Mesendoderm (in vitro differentiated cells): Measurements from ENCODE around the gene NPHS1.

Experiments
- DNase-seq: peaks from one replicate; pipeline ENCODE4 v3.0.0; 2013
- H2AK5ac ChIP-seq: 2 replicates; pipeline ENCODE4 v1.6.1; 2013; ENCODE audit warnings: low read length, inconsistent platforms
- H2BK120ac ChIP-seq: 2 replicates; pipeline ENCODE4 v1.6.1; 2013; ENCODE audit warnings: low read depth, mild to moderate bottlenecking, low read length, moderate library complexity, mixed read lengths
- H2BK15ac ChIP-seq: replicated peaks from 2 replicates; pipeline ENCODE4 v1.6.1; 2013; ENCODE audit warnings: low read depth, mild to moderate bottlenecking, moderate library complexity
- H2BK5ac ChIP-seq: 2 replicates; pipeline ENCODE4 v1.6.1; 2013; ENCODE audit warnings: low read length, inconsistent platforms
- H3K18ac ChIP-seq: 2 replicates; pipeline ENCODE4 v1.6.1; 2013; ENCODE audit warnings: mild to moderate bottlenecking, low read length, mixed read lengths
- H3K23ac ChIP-seq: one replicate; pipeline ENCODE4 v1.6.1; 2013; ENCODE audit warnings: low read length
- H3K27ac ChIP-seq: 2 replicates; pipeline ENCODE4 v1.5.1; 2013; ENCODE audit warnings: low read depth, mild to moderate bottlenecking, inconsistent platforms, low read length, moderate library complexity
- H3K27me3 ChIP-seq: 2 replicates; pipeline ENCODE4 v1.6.1; 2013; ENCODE audit warnings: low read length, control low read depth, mild to moderate bottlenecking, inconsistent platforms; ENCODE audit not compliant: insufficient read depth, poor library complexity
- H3K36me3 ChIP-seq: 2 replicates; pipeline ENCODE4 v1.6.1; 2013; ENCODE audit warnings: low read length, inconsistent platforms; ENCODE audit not compliant: control insufficient read depth, insufficient read depth
- H3K4ac ChIP-seq: one replicate; pipeline ENCODE4 v1.6.1; 2013; ENCODE audit warnings: low read depth, mild to moderate bottlenecking, low read length, moderate library complexity
- H3K4me1 ChIP-seq: 2 replicates; pipeline ENCODE4 v1.6.1; 2013; ENCODE audit warnings: low read depth, low read length, inconsistent platforms; ENCODE audit not compliant: control insufficient read depth
- H3K4me2 ChIP-seq: 2 replicates; pipeline ENCODE4 v1.6.1; 2013; ENCODE audit warnings: low read length
- H3K4me3 ChIP-seq: 2 replicates; pipeline ENCODE4 v1.5.1; 2013; ENCODE audit warnings: mild to moderate bottlenecking, low read length
- H3K56ac ChIP-seq: one replicate; pipeline ENCODE4 v1.6.1; 2013; ENCODE audit warnings: low read length
- H3K79me1 ChIP-seq: 2 replicates; pipeline ENCODE4 v1.6.1; 2013; ENCODE audit warnings: low read length, inconsistent platforms
- H3K79me2 ChIP-seq: 2 replicates; pipeline ENCODE4 v1.6.1; 2013; ENCODE audit warnings: mild to moderate bottlenecking, low read length; ENCODE audit not compliant: control insufficient read depth, insufficient read depth
- H3K9ac ChIP-seq: 2 replicates; pipeline ENCODE4 v1.6.1; 2013; ENCODE audit warnings: low read length, inconsistent platforms
- H4K5ac ChIP-seq: one replicate; pipeline ENCODE4 v1.6.1; 2013; ENCODE audit warnings: low read length
- H4K8ac ChIP-seq: one replicate; pipeline ENCODE4 v1.6.1; 2013; ENCODE audit warnings: low read depth, mild to moderate bottlenecking, control low read depth, low read length, moderate library complexity
- WGBS: extraction: QIAGEN DNeasy Blood & Tissue Kit; methylation state at CpG from one replicate; pipeline ENCODE4 v1.1.7; 2013; ENCODE audit warnings: low lambda C conversion rate, missing lambda C conversion rate; ENCODE audit not compliant: insufficient coverage; ENCODE audit errors: extremely low coverage; 5-methylcytosine and 5-hydroxymethylcytosine counted together

NPHS1 gene

DNA sequence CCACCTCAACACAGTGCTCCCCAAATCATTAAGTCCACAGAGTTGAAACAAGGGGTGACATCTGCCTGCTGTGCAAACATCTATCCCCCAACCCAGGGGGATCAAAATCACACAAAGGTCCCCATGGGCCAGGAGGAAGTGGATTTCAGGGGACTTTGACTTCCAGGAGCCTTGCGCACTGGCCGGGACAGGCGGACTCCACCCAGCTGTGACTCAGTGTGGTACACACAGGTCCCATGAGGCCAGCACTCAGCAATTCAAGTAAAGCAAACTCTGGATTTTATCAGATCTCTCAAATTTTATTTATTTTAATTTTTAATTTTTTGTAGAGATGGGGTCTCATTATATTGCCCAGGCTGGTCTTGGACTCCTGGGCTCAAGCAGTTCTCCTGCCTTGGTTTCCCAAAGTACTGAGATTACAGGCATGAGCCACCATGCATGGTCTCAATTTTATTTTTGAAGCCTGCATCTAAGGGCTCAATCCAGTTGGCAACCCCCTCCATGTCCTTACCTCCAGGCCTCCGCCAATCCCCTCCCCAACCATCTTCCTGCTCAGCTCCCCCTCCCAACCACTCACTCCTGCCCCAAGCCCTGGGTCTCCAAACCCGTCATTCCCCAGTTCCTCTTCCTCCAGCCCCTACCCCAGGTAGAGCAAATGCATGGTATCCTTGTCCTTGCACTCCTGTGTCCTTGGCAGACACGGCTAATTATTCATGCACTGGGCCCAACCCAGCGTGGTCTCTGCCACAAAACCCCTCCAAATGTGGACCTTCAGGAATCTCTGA, 58.7 kb downstream of the NPHS1 start:
- Histone ChIP-seq H3K27ac (no peak overlapping the region), H2BK5ac (no peak overlapping the region), H3K4me3 (no peak overlapping the region), H3K4ac (no peak overlapping the region), H4K5ac (no peak overlapping the region), H3K56ac (no peak overlapping the region), H3K27me3 (peaks cover 7% of the 10 kb centered on the region), H2BK120ac (no peak overlapping the region), H3K79me2 (no peaks in the 10 kb centered on the region), H2BK15ac (no peak overlapping the region), H3K23ac (no peak overlapping the region), H3K4me2 (no peak overlapping the region), H4K8ac (no peak overlapping the region), H3K9ac (no peak overlapping the region), H3K18ac (no peak overlapping the region), H2AK5ac (no peak overlapping the region), H3K36me3 (no peaks in the 10 kb centered on the region), H3K4me1 (peaks cover 2% of the 10 kb centered on the region), H3K79me1 (no peaks in the 10 kb centered on the region)
- no CpG with 5 or more reads among the region's 7 CpGs for WGBS
- DNase-seq, result no peak

DNA sequence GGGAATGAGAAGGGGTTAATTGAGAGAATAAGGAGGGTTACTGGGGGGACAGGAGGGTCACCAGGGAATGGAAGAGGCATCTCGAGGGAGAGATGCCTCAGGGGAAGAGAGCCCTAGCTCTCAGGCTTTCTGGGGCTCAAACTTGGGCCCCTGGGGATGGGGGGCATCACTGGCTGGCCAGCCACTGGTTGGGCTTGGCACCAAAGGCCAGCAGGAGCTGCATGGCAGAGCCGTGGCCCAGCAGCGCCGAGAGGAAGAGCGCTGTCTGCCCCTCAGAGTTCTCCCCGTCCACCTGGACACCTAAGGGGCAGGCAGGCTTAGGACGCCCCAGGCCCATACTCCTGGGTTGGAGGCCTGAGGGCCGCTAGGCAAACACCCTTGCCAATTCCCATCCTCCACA, 59.4 kb downstream of the NPHS1 start:
- Histone ChIP-seq H3K9ac (no peak overlapping the region), H2BK5ac (no peak overlapping the region), H2AK5ac (no peak overlapping the region), H2BK15ac (no peak overlapping the region), H4K5ac (no peak overlapping the region), H3K4ac (no peak overlapping the region), H3K23ac (no peak overlapping the region), H3K36me3 (no peaks in the 10 kb centered on the region), H3K27ac (no peak overlapping the region), H4K8ac (no peak overlapping the region), H3K27me3 (peaks cover 7% of the 10 kb centered on the region), H3K4me2 (no peak overlapping the region), H2BK120ac (no peak overlapping the region), H3K18ac (no peak overlapping the region), H3K56ac (no peak overlapping the region), H3K4me3 (no peak overlapping the region), H3K4me1 (peaks cover 2% of the 10 kb centered on the region), H3K79me1 (no peaks in the 10 kb centered on the region), H3K79me2 (no peaks in the 10 kb centered on the region)
- WGBS, result no CpG with 5 or more reads among the region's 8 CpGs
- no peak for DNase-seq

DNA sequence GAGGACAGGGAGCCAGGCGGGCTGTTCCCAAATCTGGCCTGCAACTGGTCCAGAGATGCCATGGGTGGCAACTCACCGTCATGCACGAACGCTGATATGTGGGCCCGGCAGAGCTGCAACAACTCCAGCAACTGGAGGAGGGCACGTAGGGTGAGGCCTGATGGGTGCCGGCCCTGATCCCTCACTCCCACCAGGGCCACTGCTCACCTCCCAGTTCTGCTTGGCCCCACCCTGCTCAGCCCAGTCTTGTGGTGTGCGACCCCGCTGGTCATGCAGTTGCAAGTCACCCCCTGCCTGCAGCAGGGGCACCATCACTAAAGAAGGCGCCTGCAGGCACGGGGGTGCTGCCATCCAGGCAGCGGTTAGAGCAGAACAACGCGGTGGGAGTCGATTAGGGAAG, 60.0 kb downstream of the NPHS1 start:
- Histone ChIP-seq H2BK5ac (no peak overlapping the region), H3K27ac (no peak overlapping the region), H3K4me1 (no peaks in the 10 kb centered on the region), H3K18ac (no peak overlapping the region), H3K79me2 (no peaks in the 10 kb centered on the region), H3K9ac (no peak overlapping the region), H3K4me3 (no peak overlapping the region), H3K36me3 (no peaks in the 10 kb centered on the region), H2BK120ac (no peak overlapping the region), H3K27me3 (peaks cover 7% of the 10 kb centered on the region), H3K4me2 (no peak overlapping the region), H3K79me1 (no peaks in the 10 kb centered on the region), H3K4ac (no peak overlapping the region), H4K8ac (no peak overlapping the region), H3K23ac (no peak overlapping the region), H4K5ac (no peak overlapping the region), H2BK15ac (no peak overlapping the region), H3K56ac (no peak overlapping the region), H2AK5ac (no peak overlapping the region)
- no peak for DNase-seq
- WGBS, result no CpG with 5 or more reads among the region's 15 CpGs

DNA sequence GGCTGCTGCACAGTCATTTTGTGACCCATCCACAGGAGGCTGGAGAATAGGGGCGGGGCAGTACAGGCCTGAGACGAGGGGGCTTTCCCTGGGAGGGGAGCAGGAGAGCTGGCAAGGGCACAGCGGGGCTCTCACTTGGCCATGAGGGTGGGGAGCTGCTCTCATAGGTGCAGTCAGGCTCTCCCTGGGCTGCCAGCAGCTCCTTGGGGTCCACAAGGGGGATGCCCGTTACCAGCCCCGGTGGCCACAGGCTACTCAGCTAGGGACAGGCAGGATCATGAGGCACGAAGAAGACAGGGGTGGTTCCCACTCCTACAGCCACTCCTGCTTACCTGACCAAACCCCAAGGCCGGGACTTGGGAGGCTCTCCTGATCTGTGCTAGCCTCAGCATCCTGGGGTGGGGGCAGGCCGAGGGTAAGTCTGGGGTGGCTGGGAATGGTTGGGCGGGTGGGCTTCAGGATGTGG, 60.5 kb downstream of the NPHS1 start:
- no peak overlapping the region for H2BK120ac ChIP-seq
- no peak overlapping the region for H3K27ac ChIP-seq
- peaks cover 5% of the 10 kb centered on the region for H3K27me3 ChIP-seq
- no peaks in the 10 kb centered on the region for H3K4me1 ChIP-seq
- DNase-seq, result no peak
- H3K4ac ChIP-seq, result no peak overlapping the region
- H3K36me3 ChIP-seq, result no peaks in the 10 kb centered on the region
- H3K23ac ChIP-seq, result no peak overlapping the region
- no peaks in the 10 kb centered on the region for H3K79me1 ChIP-seq
- no peak overlapping the region for H3K4me2 ChIP-seq
- H3K79me2 ChIP-seq, result no peaks in the 10 kb centered on the region
- no peak overlapping the region for H3K4me3 ChIP-seq
- no peak overlapping the region for H3K18ac ChIP-seq
- no peak overlapping the region for H2AK5ac ChIP-seq
- H3K56ac ChIP-seq, result no peak overlapping the region
- H4K5ac ChIP-seq, result no peak overlapping the region
- no peak overlapping the region for H4K8ac ChIP-seq
- H3K9ac ChIP-seq, result no peak overlapping the region
- no CpG with 5 or more reads among the region's 9 CpGs for WGBS
- H2BK15ac ChIP-seq, result no peak overlapping the region
- no peak overlapping the region for H2BK5ac ChIP-seq

DNA sequence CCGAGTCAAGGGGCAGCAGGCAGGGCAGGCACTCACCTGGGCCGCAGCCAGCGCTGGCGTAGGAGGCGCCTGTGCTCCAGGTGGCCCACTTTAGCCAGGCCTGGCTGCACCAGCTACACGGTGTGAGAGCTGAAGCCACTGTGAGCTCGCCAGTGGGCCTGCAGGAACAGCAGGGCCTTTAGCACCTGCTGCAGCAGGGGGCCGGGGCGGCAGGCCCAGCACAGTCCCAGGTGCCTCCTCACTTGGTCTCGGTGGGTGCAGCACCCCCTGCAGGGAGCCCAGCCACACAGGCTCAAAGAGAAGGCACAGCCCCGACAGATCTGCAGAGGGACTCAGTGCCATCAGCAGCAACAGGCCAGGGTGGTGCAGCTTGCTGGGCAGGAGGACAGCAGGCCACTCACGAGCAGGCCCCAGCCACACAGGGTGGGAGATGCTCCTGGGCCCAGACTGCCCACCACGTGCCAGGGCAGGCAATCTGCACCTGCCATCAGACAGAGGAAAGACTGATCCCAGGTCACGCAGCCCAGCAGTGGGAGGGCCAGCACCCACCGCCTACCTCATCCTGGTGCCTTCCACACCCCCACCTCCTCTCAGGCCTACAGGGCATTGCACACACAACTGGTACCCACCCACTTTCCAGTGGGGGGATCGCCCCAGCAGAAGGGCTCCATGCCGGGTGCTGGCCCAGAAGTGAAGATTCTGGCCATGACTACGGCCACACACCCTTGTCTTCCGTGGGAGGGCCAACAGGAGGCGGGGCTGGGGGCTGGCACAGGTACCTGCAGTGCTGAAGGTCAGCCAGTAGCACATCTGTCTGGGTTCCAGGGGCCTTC, 61.1 kb downstream of the NPHS1 start:
- Histone ChIP-seq H3K4ac (no peak overlapping the region), H3K56ac (no peak overlapping the region), H3K9ac (no peak overlapping the region), H3K4me3 (no peak overlapping the region), H3K79me2 (no peaks in the 10 kb centered on the region), H2BK120ac (no peak overlapping the region), H3K36me3 (no peaks in the 10 kb centered on the region), H4K8ac (no peak overlapping the region), H2BK5ac (no peak overlapping the region), H3K27me3 (no peaks in the 10 kb centered on the region), H3K4me2 (no peak overlapping the region), H3K27ac (no peak overlapping the region), H3K79me1 (no peaks in the 10 kb centered on the region), H2BK15ac (no peak overlapping the region), H3K18ac (no peak overlapping the region), H3K4me1 (no peaks in the 10 kb centered on the region), H3K23ac (no peak overlapping the region), H2AK5ac (no peak overlapping the region), H4K5ac (no peak overlapping the region)
- WGBS, result no CpG with 5 or more reads among the region's 20 CpGs
- DNase-seq, result no peak
